Mucosa of descending colon (tissue), 3 donors: Measurements from ENCODE around the gene ATIC. TPM values are rescaled to one million over a fixed set of nuclear protein-coding genes. Genes with fewer than 3 reads are reported as not detected.

Experiments used
- ATAC-seq: fragments of 200-7000 bp; cut with Tn5 transposase; one replicate; pipeline ENCODE4 v1.9.1; 2020; ENCODE audit warnings: mild to moderate bottlenecking, moderate library complexity
- DNase-seq, 3 donors: peaks; one replicate each; pipeline ENCODE4 v3.0.0-alpha.2; 2020
- H3K36me3 ChIP-seq: fragments of 200-600 bp; one replicate; pipeline ENCODE4 v1.8.0; 2021; ENCODE audit warnings: low read depth, mild to moderate bottlenecking
- H3K4me1 ChIP-seq: fragments of 200-600 bp; one replicate; pipeline ENCODE4 v1.8.0; 2021; ENCODE audit warnings: low read depth, mild to moderate bottlenecking
- H3K4me3 ChIP-seq: fragments of 200-600 bp; one replicate; pipeline ENCODE4 v1.8.0; 2021; ENCODE audit warnings: mild to moderate bottlenecking
- H3K9me3 ChIP-seq: fragments of 200-600 bp; one replicate; pipeline ENCODE4 v1.8.0; 2021; ENCODE audit warnings: mild to moderate bottlenecking
- CTCF ChIP-seq: fragments of 200-600 bp; IDR thresholded peaks from one replicate; pipeline ENCODE4 v1.8.0; 2022; ENCODE audit warnings: antibody characterized with exemption, mild to moderate bottlenecking
- intact Hi-C, 2 donors: fragments of 100-400 bp; cut with DNase I in 1 of 2; cut with micrococcal nuclease in 1 of 2; formaldehyde crosslinking; loops; one replicate each; pipeline versions ENCODE4 v1.11.0 to v1.11.1; 2022; cut with DNase I, micrococcal nuclease
- total RNA-seq, 3 donors: library from RNA; stranded (reverse); fragmentation: NEBNext Ultra II Directional in 2 of 3; extraction: Animal tissue kit (Norgen Biotek cat#: 25700) in 2 of 3; gene quantifications; one replicate each; pipeline versions ENCODE4 v1.2.1 to v1.2.4, GENCODE V29; 2021 to 2023
- donor health status: DM: no; HTN: no; CAD: no; lungs with moderate emphysema.
- donor health status: DM: no; HTN: no; CAD: no.
- donor health status: DM: no; HTN: yes; CAD: no.

The ATIC gene
- total RNA-seq, 3 donors from 2014 or later: 73.8 to 91.2 (median 76.6) TPM

DNA sequence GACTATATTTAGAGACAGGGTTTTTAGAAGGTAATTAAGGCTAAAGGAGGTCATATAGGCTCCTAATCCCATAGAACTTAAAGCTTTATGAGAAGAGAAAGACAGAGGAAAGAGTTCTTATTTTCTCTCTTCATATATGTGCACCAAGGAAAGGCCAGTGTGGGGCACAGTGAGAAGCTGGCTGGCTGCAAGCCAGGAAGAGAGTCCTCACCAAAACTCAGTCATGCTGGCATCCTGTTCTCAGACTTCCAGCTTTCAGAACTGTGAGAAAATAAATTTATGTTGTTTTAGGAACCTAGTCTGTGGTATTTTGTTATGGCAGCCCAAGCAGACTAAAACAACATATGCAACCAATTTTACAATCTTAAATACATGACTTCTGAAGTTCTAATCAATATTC lies 31.5 kb upstream of the ATIC start:
- no peak for ATAC-seq
- intact Hi-C loops: no loop called here
- DNase-seq: no peak
- Histone ChIP-seq H3K4me3 (no peak overlapping the region), H3K9me3 (peaks cover 3% of the 10 kb centered on the region), H3K4me1 (no peaks in the 10 kb centered on the region), H3K36me3 (no peaks in the 10 kb centered on the region)
- no peak for TF ChIP-seq CTCF

DNA sequence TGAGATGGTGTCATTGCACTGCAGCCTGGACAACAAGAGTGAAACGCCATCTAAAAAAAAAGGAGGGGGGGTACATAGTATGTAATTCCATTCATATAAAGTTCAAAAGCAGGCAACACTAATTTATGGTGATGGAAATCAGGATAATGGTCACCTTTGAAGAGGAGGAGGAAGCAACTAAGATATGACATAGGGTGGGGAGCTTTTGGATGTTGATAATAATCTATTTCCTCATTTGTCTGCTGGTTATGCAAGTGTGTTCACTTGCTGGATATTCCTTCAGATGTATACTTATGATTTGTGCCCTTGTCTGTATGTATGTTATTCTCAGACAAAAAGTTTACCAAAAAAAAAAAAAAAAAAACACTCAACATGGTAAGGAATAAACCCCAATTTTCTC lies 28.6 kb upstream of the ATIC start:
- Histone ChIP-seq H3K9me3 (peaks cover 3% of the 10 kb centered on the region), H3K36me3 (no peaks in the 10 kb centered on the region), H3K4me3 (no peak overlapping the region), H3K4me1 (no peaks in the 10 kb centered on the region)
- DNase-seq: no peak
- no peak for TF ChIP-seq CTCF
- ATAC-seq: no peak
- intact Hi-C loops: no loop called here

DNA sequence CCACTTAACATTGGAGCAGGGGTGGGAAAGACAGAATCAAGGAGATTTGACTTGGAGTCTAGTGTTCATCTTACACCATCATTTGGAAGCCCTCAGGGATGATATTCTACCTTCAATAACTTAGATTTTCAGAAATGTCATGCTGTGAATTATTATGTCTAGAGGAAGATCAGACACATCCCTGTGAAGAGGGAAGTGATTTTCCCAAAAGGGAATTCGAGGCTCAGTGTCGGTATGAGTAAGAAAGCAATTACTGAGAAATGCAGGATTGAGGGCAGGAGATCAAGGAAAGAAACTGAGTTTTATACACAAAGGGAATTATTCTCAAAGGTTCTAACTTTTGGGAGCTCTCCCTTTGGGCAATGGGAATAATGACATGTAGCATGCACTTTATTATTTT lies 25.6 kb upstream of the ATIC start:
- ATAC-seq: no peak
- H3K36me3 ChIP-seq: no peaks in the 10 kb centered on the region
- TF ChIP-seq CTCF: no peak
- peaks cover 3% of the 10 kb centered on the region for H3K9me3 ChIP-seq
- no peak overlapping the region for H3K4me3 ChIP-seq
- intact Hi-C loops: no loop called here
- no peaks in the 10 kb centered on the region for H3K4me1 ChIP-seq
- DNase-seq: no peak

DNA sequence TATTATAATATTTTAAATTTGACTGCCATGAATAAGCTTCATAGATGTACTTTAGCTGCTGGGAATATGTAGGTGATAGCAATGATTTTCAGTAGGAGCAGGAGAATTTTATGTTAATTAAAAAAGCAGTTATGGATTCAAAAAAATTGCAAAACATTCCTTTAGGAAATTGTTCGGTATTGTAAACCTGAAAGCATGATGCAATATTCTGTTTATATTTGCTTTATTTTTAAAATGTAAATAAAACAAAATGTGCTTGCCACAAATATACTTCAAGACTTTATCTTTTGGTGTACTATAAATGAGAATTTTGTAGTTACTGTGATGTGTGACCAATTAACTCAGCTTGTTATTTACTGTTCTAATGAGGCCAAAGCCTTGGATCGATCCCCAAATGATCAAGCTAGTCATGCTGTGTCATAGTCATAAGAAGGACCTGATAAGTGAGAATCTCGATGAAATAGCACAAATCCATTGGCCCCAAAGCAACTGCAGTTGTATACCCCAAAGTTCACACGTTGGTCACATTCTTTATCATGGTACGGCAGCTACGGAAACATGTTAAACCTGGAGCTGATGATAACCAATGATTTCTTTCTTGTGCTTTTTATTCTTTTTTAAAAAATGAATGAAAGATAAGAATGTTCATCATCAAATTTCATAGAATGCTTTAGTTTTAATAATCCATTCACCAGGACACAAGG lies 23.6 kb upstream of the ATIC start:
- no peaks in the 10 kb centered on the region for H3K36me3 ChIP-seq

GRCh38 chr2:215290980-215291599 lies 20.8 kb upstream of the ATIC start:
- Histone ChIP-seq H3K9me3 (no peaks in the 10 kb centered on the region), H3K4me1 (no peaks in the 10 kb centered on the region), H3K4me3 (no peak overlapping the region), H3K36me3 (no peaks in the 10 kb centered on the region)
- intact Hi-C loops: no loop called here
- DNase-seq (no peak), ATAC-seq (no peak)
- TF ChIP-seq CTCF: no peak

More for the DNA sequence above, 23.6 kb upstream of the ATIC start:
- no peak overlapping the region for H3K4me3 ChIP-seq
- no peak for TF ChIP-seq CTCF
- no peak for ATAC-seq
- no peak for DNase-seq
- no peaks in the 10 kb centered on the region for H3K9me3 ChIP-seq
- no peaks in the 10 kb centered on the region for H3K4me1 ChIP-seq
- intact Hi-C loops: no loop called here
